22Rv1 (cell line): ENCODE measurements around the gene PLEKHN1.
"Not testable (repeated sequence)": the region's sequence is repeated elsewhere in the genome, so short reads cannot be mapped to it uniquely, and the experiment has no call there.

ENCODE experiments used
- H3K27ac ChIP-seq: fragments of 450-650 bp; 2 replicates; pipeline ENCODE4 v1.5.1; 2017
- CTCF ChIP-seq: fragments of 450-650 bp; IDR thresholded peaks from 2 replicates; pipeline ENCODE4 v1.5.1; 2017; ENCODE audit warnings: mild to moderate bottlenecking
- ZFX ChIP-seq: fragments of 450-650 bp; IDR thresholded peaks from 2 replicates; pipeline ENCODE4 v1.6.1; 2017; ENCODE audit warnings: antibody characterized with exemption, borderline replicate concordance

Gene PLEKHN1

GRCh38 chr1:1003618-1004419, 37.5 kb downstream of the PLEKHN1 start:
- no peak for TF ChIP-seq ZFX
- no peak for TF ChIP-seq CTCF
- peak overlapping the region; percentile 99 for H3K27ac ChIP-seq

- peak overlapping the region; percentile 99 for H3K27ac ChIP-seq
- TF ChIP-seq ZFX (no peak), CTCF (no peak)
Measured at GRCh38 chr1:1004420-1004779, 38.1 kb downstream of the PLEKHN1 start.

DNA sequence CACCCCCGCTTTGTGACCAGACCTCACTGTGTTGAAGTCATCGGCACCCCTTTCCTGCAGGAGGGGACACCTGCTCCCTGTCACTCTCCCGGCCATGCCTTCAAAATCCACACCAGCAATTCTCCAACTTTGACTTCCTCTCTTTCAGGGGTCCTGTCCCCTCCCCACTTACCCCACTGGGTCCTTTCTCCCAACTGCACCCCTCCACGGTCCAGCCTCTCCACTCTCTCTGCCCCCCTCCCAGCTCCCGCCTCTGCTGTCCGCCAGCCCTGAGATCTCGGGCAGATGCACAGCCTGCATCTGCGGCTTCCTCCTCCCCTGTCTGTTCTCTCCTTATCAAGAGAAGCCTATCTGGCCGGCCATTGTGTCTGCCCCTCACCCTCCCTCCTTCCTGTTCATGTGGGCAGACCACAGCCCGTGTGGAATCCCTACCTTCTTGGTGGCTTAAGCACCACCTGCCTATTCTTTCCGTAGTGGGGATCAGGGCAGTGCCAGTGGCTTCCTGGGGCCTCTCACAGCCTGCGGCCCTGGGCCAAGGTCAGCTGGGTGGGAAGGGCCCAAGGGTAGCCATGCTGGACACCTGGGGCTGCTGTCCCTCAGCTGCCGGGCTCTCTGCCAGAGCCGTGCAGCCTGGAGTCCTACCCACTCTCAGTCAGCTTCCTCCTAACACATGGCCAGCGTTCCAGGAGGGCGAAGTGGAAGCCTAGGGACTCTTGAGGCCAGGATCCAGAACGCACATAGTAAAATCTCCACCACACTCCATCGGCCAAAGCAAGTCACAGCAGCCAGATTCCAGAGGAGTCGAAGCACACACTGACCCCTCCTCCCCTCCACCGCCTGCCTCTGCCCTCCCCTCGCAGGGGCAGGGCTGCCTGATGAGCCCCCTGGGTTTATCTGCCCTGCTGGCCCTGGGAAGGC, 38.8 kb downstream of the PLEKHN1 start:
- H3K27ac ChIP-seq: peak overlapping the region; percentile 99
- TF ChIP-seq ZFX (no peak), CTCF (no peak)

DNA sequence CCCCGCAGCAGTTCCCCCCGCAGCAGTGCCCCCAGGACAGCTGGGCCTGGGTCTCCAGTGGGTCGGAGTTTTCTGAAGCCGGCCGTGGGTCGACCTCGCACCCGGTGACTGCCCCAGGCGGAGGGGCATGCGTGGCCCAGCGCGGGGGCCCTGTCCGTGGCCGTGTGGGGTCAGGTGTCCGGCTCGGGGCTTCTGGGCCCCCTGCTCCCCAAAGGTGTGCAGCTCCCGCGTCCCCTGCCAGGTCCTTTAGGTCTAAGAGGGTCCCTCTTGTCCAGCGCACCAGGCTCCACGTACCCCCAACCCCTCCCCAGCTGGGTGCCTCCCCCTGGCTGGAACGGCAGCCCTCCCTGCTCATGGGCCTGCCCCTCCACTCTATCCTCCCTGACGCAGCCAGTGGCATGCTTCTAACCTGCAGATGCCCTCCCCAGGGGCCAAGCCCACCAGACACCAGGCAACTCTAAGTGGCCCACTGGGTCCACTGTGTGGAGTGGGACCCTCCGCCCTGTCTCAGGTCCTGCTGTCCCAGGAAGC, 39.6 kb downstream of the PLEKHN1 start:
- no peak for TF ChIP-seq ZFX
- no peak for TF ChIP-seq CTCF
- peak overlapping the region; percentile 99 for H3K27ac ChIP-seq

- peak overlapping the region; percentile 99 for H3K27ac ChIP-seq
- TF ChIP-seq ZFX (no peak), CTCF (no peak)
Measured at GRCh38 chr1:1006305-1007159, 40.2 kb downstream of the PLEKHN1 start.

GRCh38 chr1:1010131-1010530, 43.8 kb downstream of the PLEKHN1 start:
- H3K27ac ChIP-seq: not testable (repeated sequence)

- TF ChIP-seq ZFX: no peak
- no peak for TF ChIP-seq CTCF
- no peak overlapping the region for H3K27ac ChIP-seq
Measured at GRCh38 chr1:1011396-1011949, 45.2 kb downstream of the PLEKHN1 start.

- H3K27ac ChIP-seq: peak overlapping the region; percentile 94
Measured at GRCh38 chr1:1012736-1013104, 46.4 kb downstream of the PLEKHN1 start.
